COR-L47 (cell line): ENCODE data around the gene KCNK4.

Experiments used
- DNase-seq: peaks from one replicate; lab custom pipeline; 2025; lab: John Stamatoyannopoulos, UW

KCNK4 gene

DNA sequence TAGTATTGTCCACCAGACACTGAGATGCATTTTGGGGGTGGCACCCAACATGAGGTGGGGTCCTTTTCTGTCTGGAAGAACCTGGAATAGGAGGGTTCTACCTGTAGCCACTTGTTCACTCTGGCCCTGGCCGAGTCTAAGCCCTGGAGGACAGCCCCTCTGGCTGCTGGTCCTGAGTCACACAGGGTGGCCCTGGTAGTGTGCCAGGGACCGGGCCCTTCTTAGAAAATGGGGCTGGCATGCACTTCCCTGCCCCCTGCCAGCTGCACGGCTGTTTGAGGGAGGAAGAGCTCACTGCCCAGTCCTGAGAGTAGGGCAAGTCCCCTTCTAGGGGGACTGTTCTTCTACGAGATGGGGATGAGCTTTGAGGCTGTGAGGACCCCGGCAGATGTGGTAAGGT lies 37.6 kb upstream of the KCNK4 start:
- DNase-seq = no peak

DNA sequence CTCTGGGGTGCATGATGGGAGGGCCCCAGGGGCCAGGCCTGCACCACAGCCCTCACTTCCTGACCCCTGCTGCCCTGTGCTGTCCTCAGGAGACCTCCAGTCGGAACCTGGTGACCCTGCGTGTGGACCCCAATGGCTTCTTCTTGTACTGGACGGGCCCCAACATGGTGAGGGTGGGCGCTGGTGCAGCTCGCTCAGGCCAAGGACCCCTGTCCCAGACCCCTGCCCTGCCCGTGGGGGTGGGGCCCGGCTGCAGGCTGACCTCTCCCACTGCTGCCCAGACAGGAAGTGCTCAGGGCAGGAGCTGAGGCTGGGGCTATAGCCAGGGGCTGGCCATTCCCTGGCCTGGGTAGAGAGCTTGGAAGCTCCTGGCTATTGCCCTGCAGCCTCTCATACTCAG lies 36.8 kb upstream of the KCNK4 start:
- DNase-seq = no peak

DNA sequence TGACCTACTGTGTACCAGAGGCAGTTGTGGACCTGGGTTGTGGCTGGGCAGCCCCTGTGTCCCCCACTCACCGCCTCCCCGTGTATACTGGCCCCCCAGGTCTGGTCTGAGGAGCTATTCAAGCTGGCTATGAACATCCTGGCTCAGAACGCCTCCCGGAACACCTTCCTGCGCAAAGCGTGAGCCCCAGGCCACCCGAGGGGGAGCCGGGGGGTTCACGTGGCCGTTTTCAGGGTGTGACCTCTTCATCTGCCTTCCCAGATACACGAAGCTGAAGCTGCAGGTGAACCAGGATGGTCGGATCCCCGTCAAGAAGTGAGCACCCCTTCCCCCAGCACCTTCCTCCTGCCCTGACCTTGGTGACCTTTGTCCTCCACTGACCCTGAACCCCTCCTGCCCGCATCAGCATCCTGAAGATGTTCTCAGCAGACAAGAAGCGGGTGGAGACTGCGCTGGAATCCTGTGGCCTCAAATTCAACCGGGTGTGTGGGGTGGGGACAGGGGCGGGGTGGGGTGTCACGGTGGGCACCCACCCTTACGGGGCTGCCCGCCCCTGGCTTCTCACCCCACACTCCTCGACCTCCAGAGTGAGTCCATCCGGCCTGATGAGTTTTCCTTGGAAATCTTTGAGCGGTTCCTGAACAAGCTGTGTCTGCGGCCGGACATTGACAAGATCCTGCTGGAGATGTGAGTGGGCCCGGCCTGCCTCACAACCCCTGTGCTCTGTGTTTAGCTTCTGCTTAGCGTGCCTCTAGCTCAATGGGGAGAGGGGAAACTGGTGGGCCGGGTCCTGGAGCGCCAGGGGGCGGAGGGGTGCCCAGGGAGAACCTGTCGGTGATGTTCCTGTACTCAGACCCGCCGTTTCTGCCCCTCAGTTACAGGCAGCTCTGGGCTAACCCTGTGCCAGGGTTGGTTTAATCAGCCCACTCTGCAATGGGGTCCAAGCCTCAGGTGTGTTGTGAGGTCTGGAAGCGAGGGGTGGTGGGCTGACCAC lies 35.7 kb upstream of the KCNK4 start:
- no peak for DNase-seq

DNA sequence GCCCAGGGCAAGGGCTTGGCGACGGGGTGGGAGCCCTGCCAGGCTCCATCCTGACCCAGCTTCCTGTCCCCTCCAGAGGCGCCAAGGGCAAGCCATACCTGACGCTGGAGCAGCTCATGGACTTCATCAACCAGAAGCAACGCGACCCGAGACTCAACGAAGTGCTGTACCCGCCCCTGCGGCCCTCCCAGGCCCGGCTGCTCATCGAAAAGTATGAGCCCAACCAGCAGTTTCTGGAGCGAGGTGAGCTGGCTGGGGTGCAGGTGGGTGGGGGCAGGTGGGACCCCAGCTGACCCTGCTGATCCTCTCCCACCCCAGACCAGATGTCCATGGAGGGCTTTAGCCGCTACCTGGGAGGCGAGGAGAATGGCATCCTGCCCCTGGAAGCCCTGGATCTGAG lies 34.8 kb upstream of the KCNK4 start:
- DNase-seq = no peak

DNA sequence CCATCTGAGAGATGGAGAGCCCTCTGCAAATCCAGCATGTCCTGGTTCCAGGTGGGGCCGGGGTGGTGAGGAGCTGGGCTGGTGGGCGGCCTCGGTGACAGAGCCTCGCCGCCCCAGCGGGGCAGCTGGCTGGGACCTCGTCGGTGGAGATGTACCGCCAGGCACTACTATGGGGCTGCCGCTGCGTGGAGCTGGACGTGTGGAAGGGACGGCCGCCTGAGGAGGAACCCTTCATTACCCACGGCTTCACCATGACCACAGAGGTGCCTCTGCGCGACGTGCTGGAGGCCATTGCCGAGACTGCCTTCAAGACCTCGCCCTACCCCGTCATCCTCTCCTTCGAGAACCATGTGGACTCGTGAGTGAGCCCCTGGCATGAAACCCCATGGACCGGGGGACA lies 32.7 kb upstream of the KCNK4 start:
- DNase-seq = no peak

DNA sequence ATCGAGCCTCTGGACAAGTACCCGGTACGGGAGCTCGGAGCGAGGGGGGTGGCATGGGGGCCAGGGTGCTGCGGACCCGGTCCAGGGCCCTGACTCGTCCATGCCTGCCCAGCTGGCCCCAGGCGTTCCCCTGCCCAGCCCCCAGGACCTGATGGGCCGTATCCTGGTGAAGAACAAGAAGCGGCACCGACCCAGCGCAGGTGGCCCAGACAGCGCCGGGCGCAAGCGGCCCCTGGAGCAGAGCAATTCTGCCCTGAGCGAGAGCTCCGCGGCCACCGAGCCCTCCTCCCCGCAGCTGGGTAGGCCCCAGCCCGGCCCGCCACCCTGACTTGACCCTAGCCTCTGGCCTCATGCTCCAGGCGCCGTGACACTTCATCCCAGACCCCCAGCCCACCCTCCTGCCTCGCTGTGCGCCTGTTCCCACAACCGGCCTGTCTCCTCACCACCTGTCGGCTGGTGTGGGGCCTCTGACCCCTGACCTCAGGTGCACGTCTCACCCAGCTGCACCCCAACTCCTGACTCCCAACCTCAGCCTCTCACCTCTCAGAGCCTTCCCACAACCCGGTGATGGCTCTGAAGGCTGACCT lies 32.1 kb upstream of the KCNK4 start:
- DNase-seq = no peak

DNA sequence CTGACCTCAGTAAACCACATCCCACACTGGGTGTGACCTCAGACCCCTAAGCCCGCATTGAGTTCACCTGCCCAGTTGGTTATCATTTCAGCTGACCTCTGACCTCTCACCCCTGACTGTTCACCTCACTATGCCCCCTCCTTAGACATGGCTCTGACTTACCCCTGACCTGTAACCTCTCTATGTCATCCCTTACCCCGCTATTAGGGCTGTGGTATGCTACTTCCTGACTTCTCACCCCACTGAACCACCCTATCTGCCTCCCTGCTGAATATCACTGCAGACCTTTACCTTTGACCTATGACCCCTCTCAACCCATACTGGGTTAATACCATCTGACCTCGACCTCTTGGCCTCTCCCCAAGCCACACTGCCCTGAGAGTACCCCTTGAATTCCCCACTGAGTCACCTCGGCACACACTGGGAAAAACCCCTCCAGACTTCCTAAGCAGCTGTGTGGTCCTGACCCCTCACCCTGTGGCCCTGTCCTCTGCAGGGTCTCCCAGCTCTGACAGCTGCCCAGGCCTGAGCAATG lies 31.5 kb upstream of the KCNK4 start:
- no peak for DNase-seq

DNA sequence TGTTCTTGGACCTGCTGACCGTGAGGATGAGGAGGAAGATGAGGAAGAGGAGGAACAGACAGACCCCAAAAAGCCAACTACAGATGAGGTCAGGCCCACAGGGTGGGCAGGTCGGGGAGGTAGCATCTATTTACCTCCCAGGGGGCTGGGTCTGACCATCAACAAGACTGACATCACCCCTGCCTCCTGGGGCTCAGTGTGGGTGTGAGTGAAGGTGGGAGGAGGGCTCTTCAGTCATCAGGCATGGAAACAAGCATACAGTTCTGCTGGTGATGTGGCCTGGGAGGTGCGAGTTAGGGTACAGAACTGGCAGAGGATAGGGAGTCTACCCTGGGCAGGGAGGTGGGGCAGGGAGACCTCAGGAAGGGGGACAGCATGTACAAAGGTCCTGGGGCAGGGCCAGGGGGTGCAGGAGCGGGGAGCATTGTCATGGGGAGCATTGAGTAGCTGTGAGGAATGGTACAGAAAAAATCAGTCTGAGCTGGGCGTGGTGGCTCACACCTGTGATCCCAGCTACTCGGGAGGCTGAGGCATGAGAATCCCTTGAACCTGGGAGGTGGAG lies 30.9 kb upstream of the KCNK4 start:
- DNase-seq = no peak

DNA sequence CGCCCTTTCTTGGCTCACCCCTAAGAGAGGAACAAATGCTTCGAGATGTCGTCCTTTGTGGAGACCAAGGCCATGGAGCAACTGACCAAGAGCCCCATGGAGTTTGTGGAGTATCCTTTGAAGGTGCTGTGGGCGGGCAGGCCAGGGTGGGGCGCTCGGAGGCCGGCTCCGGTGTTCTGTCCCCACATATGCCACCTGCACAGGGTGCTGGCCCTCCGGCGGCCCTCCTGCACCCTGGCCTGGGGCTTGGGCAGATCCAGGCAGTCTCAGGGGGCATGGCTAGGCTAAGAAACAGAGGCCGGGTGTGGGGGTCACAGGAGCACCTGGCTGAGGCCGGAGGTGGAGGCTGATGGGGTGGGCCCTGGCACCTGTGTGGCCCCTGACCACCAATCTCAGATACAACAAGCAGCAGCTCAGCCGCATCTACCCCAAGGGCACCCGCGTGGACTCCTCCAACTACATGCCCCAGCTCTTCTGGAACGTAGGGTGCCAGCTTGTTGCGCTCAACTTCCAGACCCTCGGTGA lies 29.5 kb upstream of the KCNK4 start:
- DNase-seq = no peak

DNA sequence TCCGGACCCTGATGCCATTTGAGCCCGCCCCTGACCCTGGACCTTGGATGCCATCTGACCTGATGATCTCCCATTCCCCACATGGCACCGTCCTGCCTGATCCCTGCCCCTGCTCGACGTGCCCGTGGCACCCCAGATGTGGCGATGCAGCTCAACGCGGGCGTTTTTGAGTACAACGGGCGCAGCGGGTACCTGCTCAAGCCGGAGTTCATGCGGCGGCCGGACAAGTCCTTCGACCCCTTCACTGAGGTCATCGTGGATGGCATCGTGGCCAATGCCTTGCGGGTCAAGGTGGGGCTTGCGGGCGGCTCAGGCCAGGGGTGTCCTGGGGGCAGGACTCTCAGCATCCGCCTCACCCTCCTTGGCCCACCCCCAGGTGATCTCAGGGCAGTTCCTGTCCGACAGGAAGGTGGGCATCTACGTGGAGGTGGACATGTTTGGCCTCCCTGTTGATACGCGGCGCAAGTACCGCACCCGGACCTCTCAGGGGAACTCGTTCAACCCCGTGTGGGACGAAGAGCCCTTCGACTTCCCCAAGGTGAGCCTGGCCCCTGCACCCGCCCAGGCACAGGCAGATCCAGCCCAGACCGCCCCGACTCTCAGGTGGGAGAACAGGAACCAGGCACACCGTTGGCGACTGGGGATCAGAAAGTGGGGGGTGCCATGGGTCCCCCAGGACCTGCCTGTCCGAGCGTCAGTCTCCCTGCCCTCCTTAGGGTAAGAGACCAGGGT lies 28.7 kb upstream of the KCNK4 start:
- no peak for DNase-seq

DNA sequence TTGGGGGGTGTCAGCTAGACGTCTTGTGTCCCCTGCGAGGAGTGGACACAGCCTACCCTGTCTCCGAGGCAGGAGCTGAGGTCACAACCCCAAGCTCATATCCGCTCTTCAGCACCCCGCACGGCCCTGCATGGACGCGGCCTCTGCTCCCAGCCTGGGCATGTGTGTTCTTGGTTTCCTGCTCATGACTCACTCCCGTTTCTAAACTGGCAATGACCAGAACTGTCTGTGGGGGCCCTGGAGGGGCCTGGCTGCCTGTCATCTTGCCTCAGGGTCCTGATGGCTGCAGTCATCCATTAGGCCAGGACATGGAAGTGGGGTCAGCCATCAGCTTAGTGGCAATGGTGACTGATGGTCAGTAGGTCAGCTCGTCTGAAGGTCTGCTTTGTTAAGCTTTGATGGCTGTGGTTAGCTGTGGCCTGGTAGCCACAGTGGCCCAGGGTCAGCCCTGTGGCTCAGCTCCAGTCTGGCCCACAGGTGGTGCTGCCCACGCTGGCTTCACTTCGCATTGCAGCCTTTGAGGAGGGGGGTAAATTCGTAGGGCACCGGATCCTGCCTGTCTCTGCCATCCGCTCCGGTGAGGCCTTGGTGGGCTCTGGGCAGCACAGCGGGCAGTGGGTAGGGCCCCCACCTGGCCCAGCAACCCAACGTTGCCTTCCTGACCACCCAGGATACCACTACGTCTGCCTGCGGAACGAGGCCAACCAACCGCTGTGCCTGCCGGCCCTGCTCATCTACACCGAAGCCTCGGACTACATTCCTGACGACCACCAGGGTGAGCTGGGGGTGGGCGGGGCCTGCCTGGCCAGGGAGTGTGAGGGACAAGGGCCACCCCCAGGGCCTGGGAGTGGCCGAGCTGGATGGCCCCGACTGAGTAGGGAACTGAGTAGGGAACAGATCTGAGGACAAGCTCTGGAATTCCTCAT lies 27.8 kb upstream of the KCNK4 start:
- DNase-seq = no peak

DNA sequence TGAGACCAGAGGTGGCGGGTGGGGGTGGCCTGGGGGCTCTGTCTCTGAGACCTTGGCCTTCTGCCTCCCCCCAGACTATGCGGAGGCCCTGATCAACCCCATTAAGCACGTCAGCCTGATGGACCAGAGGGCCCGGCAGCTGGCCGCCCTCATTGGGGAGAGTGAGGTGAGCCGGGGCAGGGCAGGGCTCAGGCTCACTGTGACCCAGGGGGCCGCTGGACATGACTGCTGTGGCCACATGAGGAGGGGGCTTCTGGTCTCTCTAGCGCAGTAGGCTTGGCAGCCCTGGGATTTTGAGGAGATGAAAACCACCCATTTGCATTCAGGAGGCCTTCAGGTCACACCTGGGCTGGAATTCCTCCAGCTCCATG lies 27.2 kb upstream of the KCNK4 start:
- DNase-seq = no peak

DNA sequence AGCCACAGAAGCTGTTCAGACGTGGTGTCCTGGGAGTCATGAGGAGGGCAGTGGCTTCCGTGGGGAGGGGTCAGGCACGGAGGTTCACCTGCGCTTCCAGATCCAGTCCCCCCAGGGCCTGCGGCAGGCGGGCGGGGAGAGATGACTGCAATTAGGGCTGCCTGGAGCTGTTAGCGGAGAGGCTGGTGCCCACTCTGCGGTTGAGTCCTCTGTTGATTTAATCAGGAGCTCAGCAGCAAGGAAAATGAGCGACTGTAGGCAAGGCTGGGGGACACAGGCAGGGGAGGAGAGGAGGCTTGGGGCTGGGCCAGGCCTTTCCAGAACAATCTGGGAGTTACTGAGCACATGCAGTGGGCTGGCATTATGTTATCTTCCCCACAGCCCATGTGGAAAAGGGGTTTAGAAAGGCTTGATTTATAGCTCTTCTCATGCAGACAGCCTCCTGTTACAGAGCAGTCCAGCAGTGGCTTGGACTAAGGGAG lies 26.7 kb upstream of the KCNK4 start:
- DNase-seq = no peak

DNA sequence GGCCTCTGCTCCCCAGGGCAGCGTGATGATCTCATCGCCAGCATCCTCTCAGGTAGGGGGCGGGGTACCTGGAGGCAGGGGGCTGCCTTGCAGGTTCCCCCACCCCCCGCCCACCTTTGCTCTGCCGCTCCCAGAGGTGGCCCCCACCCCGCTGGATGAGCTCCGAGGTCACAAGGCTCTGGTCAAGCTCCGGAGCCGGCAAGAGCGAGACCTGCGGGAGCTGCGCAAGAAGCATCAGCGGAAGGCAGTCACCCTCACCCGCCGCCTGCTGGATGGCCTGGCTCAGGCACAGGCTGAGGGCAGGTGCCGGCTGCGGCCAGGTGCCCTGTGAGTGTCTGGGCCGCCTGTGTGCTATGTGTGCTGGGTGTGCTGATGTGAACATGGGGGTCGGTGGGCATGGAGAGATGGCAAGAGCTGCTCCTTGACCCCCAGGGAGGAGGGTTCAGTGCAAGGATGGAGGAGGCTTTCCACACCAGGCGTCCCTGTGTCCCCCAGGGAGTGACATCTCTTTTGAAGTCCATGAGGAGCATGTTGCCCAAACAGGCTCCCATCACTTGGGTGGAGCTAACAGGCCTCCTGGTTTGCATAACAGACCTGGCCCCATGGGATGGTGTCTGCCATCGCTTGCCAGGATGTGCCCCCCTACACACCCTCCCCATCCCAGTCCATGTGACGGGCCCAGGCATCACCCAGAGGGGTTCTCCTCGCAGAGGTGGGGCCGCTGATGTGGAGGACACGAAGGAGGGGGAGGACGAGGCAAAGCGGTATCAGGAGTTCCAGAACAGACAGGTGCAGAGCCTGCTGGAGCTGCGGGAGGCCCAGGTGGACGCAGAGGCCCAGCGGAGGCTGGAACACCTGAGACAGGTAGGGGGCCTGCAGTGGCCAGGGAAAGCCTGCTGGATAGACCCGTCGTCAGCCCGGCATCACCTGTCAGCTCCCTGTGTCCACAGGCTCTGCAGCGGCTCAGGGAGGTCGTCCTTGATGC lies 25.6 kb upstream of the KCNK4 start:
- DNase-seq = no peak

DNA sequence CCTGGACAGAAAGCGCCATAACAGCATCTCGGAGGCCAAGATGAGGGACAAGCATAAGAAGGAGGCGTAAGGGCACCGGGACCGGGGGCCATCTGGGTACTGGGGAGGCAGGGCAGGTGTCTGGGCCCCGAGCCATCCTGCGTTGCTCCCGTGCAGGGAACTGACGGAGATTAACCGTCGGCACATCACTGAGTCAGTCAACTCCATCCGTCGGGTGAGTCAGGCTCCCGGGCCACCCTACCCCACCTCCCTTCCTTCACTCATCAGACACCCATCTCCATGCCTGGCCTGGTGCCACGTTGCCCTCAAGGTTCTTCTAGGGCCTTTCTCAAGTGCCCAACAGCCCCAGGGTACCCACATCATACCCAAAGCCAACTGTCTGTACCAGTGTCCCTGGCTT lies 24.8 kb upstream of the KCNK4 start:
- no peak for DNase-seq

DNA sequence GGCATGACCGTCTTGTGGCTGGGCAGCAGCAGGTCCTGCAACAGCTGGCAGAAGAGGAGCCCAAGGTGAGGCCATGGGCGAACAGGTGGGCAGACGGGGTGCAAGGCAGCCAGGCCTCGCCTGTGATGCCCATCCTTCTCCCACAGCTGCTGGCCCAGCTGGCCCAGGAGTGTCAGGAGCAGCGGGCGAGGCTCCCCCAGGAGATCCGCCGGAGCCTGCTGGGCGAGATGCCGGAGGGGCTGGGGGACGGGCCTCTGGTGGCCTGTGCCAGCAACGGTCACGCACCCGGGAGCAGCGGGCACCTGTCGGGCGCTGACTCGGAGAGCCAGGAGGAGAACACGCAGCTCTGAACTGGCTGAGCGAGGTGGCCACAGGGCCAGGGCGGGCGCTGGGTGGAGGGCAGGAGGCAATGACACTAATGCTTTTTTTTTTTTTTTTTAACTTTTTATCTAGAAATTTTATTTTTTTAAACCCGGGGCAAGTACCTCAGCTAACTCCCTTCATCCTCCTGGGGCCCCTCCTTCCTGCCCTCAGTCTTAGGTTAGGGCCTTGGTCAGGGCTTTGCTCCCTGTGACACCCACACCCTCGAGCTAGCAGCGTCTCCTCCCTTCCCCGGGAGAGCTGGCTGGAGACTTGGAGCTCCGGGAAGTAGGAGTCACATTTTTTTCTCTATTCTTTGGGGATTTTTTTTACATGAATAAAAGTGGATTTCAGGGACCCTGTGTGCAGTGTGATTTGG lies 23.7 kb upstream of the KCNK4 start:
- no peak for DNase-seq

DNA sequence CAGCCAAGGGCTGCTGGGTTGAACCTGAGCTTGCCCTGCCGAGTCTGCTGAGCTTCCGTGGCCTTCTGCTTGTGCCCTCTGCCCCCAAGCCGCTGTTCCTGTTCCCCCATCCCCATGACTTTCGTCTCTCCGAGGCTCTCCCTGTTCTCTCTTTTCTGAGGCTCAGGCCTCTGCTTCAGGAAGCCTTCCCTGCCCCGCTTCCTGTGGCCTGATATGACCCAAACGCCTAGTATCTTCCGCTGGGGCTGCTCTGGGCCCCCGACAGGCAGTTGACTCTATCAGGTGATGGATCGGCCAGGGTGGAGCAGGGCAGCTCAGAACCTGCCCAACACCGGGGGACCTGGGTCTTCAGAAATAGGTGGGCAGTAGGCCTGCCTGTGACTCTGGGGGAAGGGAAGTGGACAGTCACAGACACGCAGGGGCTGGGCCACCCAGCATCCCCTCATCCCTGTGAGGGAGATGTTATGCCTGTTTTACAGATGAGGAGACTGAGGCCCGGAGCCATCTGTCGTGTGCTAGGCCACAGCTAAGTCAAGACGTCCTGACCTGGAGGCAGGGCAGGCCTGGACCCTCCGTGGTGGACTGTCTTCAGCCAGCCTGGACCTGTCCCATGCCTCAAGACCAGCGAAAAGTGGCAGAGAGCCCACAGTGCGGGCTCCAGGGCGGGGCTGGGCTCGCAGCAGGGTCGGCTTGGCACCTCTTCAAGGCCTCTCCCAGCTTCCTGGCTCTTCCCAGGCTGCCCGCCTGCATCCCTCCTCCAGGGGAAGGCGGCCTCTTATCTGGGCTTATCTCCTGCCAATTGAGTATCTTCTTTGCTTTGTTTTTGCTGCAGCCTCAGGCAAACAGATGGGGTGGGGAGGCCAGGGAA lies 22.8 kb upstream of the KCNK4 start:
- DNase-seq = no peak
